Left lung (tissue), 10 donors: ENCODE results near the gene MKS1. TPM values are rescaled to one million over a fixed set of nuclear protein-coding genes. Genes with fewer than 3 reads are reported as not detected.

Source experiments
- ATAC-seq: fragments of 200-7000 bp; cut with Tn5 transposase; one replicate; pipeline ENCODE4 v1.9.1; 2020; ENCODE audit warnings: moderate library complexity
- DNase-seq, 4 donors: peaks; one replicate each; pipeline ENCODE4 v3.0.0-alpha.2; 2013 to 2020
- H3K27ac ChIP-seq, 2 donors: fragments of 200-600 bp; sonication (generic) in 1 of 2; one replicate each; pipeline versions ENCODE4 v1.5.0 to v1.8.0; 2020 to 2021
- H3K27me3 ChIP-seq, 2 donors: fragments of 200-600 bp; sonication (generic) in 1 of 2; one replicate each; pipeline versions ENCODE4 v1.5.0 to v1.8.0; 2020 to 2021
- H3K36me3 ChIP-seq, 2 donors: fragments of 200-600 bp; sonication (generic) in 1 of 2; one replicate each; pipeline versions ENCODE4 v1.5.0 to v1.8.0; 2020 to 2021
- H3K4me1 ChIP-seq, 2 donors: fragments of 200-600 bp; one replicate each; pipeline ENCODE4 v1.8.0; 2021
- H3K4me3 ChIP-seq, 2 donors: fragments of 200-600 bp; sonication (generic) in 1 of 2; one replicate each; pipeline versions ENCODE4 v1.5.0 to v1.8.0; 2020 to 2021; ENCODE audit warnings: mild to moderate bottlenecking in 1 of 2
- H3K9me3 ChIP-seq, 2 donors: fragments of 200-600 bp; sonication (generic) in 1 of 2; one replicate each; pipeline versions ENCODE4 v1.5.0 to v1.8.0; 2020 to 2021
- intact Hi-C, 2 donors: fragments of 100-400 bp; cut with DNase I; formaldehyde crosslinking; loops; one replicate each; pipeline versions ENCODE4 v1.11.2 to v1.14.2; 2022
- polyA plus RNA-seq, 6 donors: library from polyadenylated mRNA; unstranded; fragments of 120-200 nt; gene quantifications; one replicate each; pipeline ENCODE4 v1.2.1, GENCODE V29; 2013; ENCODE audit not compliant: insufficient read length in 6 of 6
- total RNA-seq, 2 donors: library from RNA; stranded (reverse); fragmentation: NEBNext Ultra II Directional; extraction: Animal tissue kit (Norgen Biotek cat#: 25700); gene quantifications; one replicate each; pipeline ENCODE4 v1.2.1, GENCODE V29; 2021
- TF ChIP-seq, protein P1 (sequence below), 2 donors: fragments of 200-600 bp; sonication (generic) in 1 of 2; IDR thresholded peaks; one replicate each; pipeline versions ENCODE4 v1.5.0 to v1.8.0; 2021; ENCODE audit warnings: antibody characterized with exemption in 2 of 2
- donor health status: DM: no; HTN: yes; CAD: no.
- donor health status: DM: no; HTN: no; CAD: no.

Gene MKS1
- total and polyA plus RNA-seq, 8 donors = 16.4 to 46.8 (median 37.7) TPM

DNA sequence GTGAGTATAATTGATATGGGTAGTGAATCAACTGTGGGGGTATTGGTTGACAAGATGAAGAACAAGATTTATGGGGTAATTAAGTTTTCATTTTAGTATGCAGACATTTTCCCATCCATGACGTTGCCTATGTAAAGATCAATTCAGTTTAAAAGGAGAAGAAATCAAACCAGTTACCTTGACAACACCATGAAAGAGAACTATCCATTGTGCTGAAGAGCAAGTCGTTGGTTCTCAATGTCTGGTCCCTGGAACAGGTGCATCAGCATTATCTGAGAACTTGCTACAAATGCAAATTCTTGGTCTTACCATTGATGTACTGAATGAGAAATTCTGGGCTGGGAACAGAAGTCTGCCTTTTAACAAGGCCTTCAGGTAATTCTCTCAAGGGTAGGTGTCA, 53.1 kb downstream of the MKS1 start:
- intact Hi-C loops = no loop called here
- DNase-seq (no peak), ATAC-seq (no peak)
- Histone ChIP-seq H3K4me3 (no peak overlapping the region), H3K36me3 (no peaks in the 10 kb centered on the region), H3K9me3 (no peaks in the 10 kb centered on the region), H3K4me1 (no peaks in the 10 kb centered on the region), H3K27ac (no peak overlapping the region), H3K27me3 (peaks cover 5 to 21% of the 10 kb centered on the region in 2 donors)
- TF ChIP-seq, protein P1, sequence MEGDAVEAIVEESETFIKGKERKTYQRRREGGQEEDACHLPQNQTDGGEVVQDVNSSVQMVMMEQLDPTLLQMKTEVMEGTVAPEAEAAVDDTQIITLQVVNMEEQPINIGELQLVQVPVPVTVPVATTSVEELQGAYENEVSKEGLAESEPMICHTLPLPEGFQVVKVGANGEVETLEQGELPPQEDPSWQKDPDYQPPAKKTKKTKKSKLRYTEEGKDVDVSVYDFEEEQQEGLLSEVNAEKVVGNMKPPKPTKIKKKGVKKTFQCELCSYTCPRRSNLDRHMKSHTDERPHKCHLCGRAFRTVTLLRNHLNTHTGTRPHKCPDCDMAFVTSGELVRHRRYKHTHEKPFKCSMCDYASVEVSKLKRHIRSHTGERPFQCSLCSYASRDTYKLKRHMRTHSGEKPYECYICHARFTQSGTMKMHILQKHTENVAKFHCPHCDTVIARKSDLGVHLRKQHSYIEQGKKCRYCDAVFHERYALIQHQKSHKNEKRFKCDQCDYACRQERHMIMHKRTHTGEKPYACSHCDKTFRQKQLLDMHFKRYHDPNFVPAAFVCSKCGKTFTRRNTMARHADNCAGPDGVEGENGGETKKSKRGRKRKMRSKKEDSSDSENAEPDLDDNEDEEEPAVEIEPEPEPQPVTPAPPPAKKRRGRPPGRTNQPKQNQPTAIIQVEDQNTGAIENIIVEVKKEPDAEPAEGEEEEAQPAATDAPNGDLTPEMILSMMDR (IDR thresholded peaks at IDR 0.05) = no peak

DNA sequence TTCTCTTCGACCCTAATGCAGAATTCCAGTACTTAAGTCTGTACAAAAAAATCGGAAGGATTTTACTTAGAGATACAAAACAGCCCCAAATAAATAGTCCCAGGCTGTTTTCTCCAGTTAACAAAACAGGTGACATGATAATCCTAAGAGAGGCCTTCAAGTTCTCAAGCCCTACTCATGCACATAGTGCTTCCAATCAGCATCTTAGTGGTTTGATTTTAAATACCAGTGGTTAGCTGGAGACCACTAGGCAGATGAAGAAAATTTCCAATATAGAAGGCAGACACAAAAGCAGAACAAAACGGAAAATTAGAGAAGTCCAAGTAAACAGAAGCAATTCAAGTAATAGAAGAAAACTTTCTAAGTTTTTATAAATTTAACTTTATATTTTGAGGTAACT, 57.5 kb downstream of the MKS1 start:
- H3K27me3 ChIP-seq = peaks cover 21 to 56% of the 10 kb centered on the region in 2 donors
- TF ChIP-seq, protein P1 (IDR thresholded peaks at IDR 0.05) = no peak

DNA sequence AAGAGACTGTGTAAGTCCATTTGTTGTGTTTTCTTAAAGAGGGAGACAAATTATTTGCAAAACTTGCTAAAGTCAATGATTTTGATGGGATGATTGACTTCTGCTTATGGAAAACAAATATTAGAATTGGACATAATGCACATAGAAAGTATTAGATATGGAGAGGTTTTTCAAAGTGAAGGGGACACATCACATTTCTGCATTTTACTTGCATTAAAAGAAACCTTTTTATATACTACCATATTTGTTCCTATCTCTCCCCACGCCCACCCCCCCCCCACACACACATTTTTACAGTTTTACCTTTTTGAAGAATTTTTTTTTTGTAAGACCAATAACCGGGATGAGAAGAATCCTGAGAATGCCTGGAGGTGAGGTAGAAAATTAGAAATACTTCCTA, 60.9 kb downstream of the MKS1 start:
- DNase-seq (no peak), ATAC-seq (no peak)
- H3K27me3 ChIP-seq = peaks cover 20 to 62% of the 10 kb centered on the region in 2 donors
- peaks cover 0 to 16% of the 10 kb centered on the region in 2 donors for H3K4me1 ChIP-seq
- TF ChIP-seq, protein P1 (IDR thresholded peaks at IDR 0.05) = no peak
- no peak overlapping the region for H3K4me3 ChIP-seq
- H3K36me3 ChIP-seq = no peaks in the 10 kb centered on the region
- H3K9me3 ChIP-seq = no peaks in the 10 kb centered on the region
- H3K27ac ChIP-seq = no peak overlapping the region
- intact Hi-C loops = no loop called here

More for the DNA sequence above, 57.5 kb downstream of the MKS1 start:
- Histone ChIP-seq H3K4me1 (peaks cover 0 to 12% of the 10 kb centered on the region in 2 donors), H3K36me3 (no peaks in the 10 kb centered on the region), H3K4me3 (no peak overlapping the region), H3K27ac (no peak overlapping the region), H3K9me3 (no peaks in the 10 kb centered on the region)
- ATAC-seq = no peak
- no peak for DNase-seq
- intact Hi-C loops = no loop called here

DNA sequence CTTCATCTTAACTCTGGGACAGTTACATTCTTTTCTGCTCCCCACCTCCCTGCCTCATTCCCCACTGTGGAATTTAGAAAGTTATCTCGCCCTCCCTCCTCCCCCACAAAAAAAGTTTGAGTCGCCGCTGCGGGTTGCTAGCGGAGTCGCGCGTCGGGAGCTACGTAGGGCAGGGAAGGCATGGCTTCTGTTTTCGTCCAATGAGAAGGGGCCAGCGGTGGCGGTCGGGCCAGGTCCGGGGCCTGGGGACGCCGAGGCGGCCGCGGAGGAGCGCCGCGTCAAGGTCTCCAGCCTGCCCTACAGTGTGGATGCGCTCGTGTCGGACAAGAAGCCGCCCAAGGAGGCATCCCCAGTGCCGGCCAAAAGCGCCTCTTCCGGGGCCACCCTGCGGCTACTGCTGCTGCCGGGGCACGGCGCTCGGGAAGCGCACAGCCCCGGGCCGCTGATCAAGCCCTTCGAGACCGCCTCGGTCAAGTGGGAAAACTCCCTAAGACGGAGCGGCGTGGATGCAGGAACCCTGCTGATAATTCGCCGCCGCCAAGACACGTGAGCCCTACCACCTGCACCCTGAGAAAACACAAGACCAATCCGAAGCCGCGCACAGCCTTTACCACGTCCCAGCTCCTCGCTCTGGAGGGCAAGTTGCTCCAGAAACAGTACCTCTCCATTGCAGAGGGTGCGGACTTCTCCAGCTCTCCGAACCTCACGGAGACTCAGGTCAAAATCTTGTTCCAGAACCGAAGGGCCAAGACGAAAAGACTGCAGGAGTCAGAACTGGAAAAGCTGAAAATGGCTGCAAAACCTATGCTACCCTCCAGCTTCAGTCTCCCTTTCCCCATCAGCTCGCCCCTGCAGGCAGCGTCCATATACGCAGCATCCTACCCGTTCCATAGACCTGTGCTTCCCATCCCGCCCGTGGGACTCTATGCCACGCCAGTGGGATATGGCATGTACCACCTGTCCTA, 61.9 kb downstream of the MKS1 start:
- ATAC-seq (peak; percentile 88), DNase-seq (peak; percentile 7 to 79 (median 24))
- Histone ChIP-seq H3K27me3 (peaks cover 20 to 62% of the 10 kb centered on the region in 2 donors), H3K27ac (no peak overlapping the region), H3K4me1 (peaks cover 0 to 23% of the 10 kb centered on the region in 2 donors), H3K4me3 (peak overlapping the region; percentile 21 to 36), H3K9me3 (no peaks in the 10 kb centered on the region), H3K36me3 (no peaks in the 10 kb centered on the region)
- intact Hi-C loops = no loop called here
- TF ChIP-seq, protein P1 (IDR thresholded peaks at IDR 0.05) = no peak

Other genes with a start within 250 kb of the MKS1 start
- 10 to 100 TPM; 62.7 to 62.9 TPM for gene VEZF1, start 231.0 kb downstream of the MKS1 start, total RNA-seq
- gene VEZF1, start 231.0 kb downstream of the MKS1 start, polyA plus RNA-seq = 100 to 1,000 TPM in 3 of 6 donors, 10 to 100 TPM in 3; 90.7 to 106 (median 100) TPM
- gene SRSF1, start 212.0 kb downstream of the MKS1 start, total RNA-seq = 100 to 1,000 TPM; 137 to 200 TPM
- 100 to 1,000 TPM; 305 to 393 (median 368) TPM for gene SRSF1, start 212.0 kb downstream of the MKS1 start, polyA plus RNA-seq
- gene DYNLL2, start 135.8 kb downstream of the MKS1 start, total RNA-seq = 10 to 100 TPM; 36.3 to 38.2 TPM
- gene DYNLL2, start 135.8 kb downstream of the MKS1 start, polyA plus RNA-seq = 10 to 100 TPM; 52.8 to 70.8 (median 61.4) TPM
- not detected for gene OR4D1, start 70.9 kb downstream of the MKS1 start, total RNA-seq
- under 1 TPM in 3 of 6 donors, not detected in 3; 0.03 to 0.06 (median 0.04) TPM for gene OR4D1, start 70.9 kb downstream of the MKS1 start, polyA plus RNA-seq
- gene OR4D2, start 52.3 kb downstream of the MKS1 start, total RNA-seq = not detected
- not detected for gene OR4D2, start 52.3 kb downstream of the MKS1 start, polyA plus RNA-seq
- gene EPX, start 26.5 kb downstream of the MKS1 start, total RNA-seq = not detected
- 1 to 10 TPM in 2 of 6 donors, under 1 TPM in 4; 0.63 to 1.2 (median 0.90) TPM for gene EPX, start 26.5 kb downstream of the MKS1 start, polyA plus RNA-seq
- under 1 TPM in 1 of 2 donors, not detected in 1; 0.24 TPM for gene LPO, start 19.3 kb upstream of the MKS1 start, total RNA-seq
- under 1 TPM; 0.10 to 0.21 (median 0.14) TPM for gene LPO, start 19.3 kb upstream of the MKS1 start, polyA plus RNA-seq
- gene MPO, start 61.7 kb upstream of the MKS1 start, total RNA-seq = 1 to 10 TPM; 1.0 to 1.5 TPM
- 10 to 100 TPM in 5 of 6 donors, 1 to 10 TPM in 1; 6.6 to 15.3 (median 11.4) TPM for gene MPO, start 61.7 kb upstream of the MKS1 start, polyA plus RNA-seq
- gene TSPOAP1, start 109.5 kb upstream of the MKS1 start, total RNA-seq = 10 to 100 TPM in 1 of 2 donors, 1 to 10 TPM in 1; 7.9 to 10.2 TPM
- 10 to 100 TPM; 48.1 to 65.0 (median 58.4) TPM for gene TSPOAP1, start 109.5 kb upstream of the MKS1 start, polyA plus RNA-seq
- 10 to 100 TPM; 68.4 to 69.0 TPM for gene SUPT4H1, start 132.9 kb upstream of the MKS1 start, total RNA-seq
- gene SUPT4H1, start 132.9 kb upstream of the MKS1 start, polyA plus RNA-seq = 100 to 1,000 TPM; 117 to 139 (median 124) TPM
- 10 to 100 TPM in 1 of 2 donors, 1 to 10 TPM in 1; 6.8 to 13.4 TPM for gene RNF43, start 198.3 kb upstream of the MKS1 start, total RNA-seq
- gene RNF43, start 198.3 kb upstream of the MKS1 start, polyA plus RNA-seq = 10 to 100 TPM; 34.7 to 55.8 (median 43.5) TPM